Measurements from ENCODE around the gene ZNF750.
"Not testable (repeated sequence)": the region's sequence is repeated elsewhere in the genome, so short reads cannot be mapped to it uniquely, and the experiment has no call there.

The ZNF750 gene

DNA sequence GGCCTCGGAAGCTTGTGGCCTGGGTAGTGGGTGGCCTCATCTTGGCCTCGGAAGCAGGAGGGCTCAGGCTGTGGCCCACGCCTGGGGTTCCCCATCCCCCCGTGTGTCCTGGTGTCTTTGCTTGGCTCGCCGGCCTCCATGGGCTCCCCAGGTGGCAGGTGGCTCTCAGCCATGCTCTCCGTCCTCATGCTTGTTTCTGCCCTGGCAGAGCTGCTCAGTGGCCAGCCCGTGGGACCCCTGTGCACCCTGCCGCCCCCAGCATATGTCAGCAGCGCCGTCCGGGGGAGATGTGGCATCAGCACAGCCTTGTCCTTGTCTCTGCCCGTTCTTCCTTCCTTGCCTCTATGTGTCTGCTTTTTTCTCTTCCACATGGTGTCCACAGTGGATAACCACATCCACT, 49.4 kb downstream of the ZNF750 start:
- no peak for DNase-seq

DNA sequence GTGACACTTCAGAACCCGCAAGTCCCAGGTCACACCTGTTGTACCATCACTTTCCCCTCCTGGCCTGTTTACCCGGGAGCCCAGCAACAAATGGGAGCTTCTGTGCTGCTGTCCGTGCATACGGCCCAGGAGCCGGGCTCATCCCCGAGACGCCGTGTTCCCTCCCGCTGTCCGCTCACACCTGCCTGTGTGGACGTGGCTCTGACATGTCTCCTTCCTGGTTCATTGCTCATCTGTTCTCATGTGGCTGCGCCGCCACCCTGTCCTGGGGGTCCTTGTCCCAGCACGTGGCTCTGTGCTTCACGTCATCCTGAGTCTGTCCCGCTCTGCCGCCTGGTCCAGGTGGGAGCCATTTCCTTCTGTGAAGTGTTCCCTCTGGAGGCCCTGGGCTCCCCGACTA, 50.0 kb downstream of the ZNF750 start:
- DNase-seq = no peak

DNA sequence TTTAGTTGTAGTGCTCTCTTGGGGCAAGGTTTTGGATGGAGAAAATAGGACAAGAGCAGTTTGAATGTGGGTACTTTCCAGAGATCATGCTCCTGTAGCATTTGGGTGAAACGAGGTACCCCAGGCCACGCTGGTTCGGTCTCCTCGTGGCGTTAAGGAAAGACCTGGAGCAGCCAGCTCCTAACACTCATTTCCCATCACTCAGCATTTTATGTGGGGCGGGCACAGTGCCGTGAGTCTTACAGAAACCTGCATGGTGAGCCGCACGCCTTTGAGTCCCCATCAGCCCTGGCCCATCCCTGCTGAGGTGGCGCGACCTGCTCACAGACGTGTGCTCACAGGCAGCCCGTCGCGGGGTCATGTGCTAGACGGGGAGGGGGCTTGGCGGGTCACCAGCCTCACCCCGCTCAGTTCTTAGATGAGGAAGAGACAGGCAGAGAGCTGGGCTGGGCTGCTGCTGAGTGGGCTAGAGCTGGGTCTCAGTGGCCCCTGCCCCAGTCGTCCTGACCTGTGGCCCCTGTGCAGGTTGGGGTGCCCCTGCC, 50.7 kb downstream of the ZNF750 start:
- DNase-seq = no peak

DNA sequence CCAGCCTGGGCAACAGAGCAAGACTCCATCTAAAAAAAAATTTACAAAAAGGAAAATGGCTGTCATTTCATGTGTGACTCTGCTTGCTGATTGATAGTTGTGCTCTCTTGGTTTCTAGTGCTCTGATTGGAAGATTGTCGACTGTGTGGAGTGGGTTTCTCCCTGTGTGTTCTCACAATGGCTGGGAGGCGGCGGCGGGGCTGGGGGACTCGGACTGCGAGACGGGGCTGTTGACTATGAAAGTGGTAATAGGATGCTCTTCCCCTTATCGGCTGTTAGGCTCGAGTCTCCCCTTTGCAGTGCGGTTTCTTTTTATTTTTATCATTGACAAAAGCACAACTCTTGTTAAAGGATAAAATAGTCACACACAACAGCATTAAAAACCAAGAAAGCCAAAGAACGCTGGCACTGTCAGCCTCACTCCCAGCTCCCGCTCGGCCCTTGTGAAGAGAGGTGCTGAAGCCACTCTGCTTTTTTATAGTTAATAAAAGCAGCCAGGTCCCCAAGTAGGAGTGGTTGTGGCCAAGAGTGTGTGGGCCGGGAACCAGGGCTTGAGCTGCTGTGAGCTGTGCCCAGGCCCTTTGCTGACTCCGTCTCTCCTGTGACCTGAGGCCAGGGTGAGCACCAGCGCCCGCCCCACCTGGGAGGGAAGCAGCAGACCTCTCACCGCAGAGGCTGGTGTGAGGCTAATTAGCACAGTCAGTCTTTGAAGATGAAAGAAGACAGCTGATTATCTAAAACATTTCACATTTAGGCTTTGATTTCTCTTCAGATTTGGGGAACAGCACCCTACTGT, 51.4 kb downstream of the ZNF750 start:
- DNase-seq = no peak

DNA sequence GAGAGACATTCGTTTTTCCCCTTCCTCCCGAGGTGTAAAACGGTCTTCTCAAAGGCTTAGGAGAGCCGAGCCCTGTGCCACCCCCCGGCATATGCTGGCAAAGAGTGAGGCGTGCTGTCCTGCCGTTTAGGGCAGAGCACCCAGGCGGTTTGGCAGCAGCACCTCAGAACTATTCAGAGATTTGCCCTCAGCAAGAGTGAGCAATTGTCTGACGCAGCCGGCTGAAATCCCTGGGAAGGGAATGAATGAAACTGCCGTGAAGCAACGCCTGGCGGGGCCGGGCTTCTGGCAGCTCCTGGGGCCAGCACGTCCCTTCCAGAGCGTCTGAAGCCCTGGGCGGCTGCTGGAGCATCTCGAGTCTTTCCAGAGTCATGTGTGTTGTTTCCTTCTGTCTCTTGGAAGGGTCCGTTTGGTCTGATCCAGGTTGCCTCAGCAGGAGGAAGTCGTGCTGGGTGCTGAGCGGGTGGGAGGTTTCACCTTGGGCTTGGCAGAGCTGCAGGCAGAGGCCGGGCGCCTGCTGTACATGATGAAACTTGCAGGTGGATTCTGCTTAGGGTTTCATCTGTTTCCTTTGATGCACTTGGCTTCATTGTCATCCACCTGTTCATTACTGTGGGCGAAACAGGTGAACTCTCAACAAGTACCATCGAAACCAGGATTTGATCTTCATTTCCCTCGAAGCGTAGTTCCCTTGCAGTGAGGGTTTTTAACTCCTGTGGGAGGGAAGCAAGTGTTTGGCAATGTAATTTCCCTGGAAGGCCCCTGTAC, 52.6 kb downstream of the ZNF750 start:
- no peak for DNase-seq

DNA sequence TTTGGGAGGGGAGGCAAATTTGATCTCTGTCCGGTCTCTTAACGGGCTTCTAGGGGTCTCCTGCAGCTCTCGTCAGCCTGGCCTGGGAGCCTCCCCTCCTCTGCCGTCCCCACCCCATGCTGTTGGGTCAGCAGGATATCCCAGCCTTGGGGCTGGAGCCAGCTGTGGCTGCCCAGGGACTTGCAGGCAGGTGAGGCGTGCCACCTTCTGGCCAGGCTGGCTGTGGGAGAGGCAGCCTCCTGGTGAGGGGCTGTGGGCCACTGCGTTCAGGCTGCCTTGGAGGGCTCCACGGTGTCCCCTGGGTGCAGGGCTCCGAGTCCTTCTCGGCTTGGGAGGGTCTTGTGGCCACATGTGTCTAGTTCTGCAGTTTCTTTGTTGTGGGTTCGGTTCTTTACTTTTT, 53.4 kb downstream of the ZNF750 start:
- DNase-seq = no peak

DNA sequence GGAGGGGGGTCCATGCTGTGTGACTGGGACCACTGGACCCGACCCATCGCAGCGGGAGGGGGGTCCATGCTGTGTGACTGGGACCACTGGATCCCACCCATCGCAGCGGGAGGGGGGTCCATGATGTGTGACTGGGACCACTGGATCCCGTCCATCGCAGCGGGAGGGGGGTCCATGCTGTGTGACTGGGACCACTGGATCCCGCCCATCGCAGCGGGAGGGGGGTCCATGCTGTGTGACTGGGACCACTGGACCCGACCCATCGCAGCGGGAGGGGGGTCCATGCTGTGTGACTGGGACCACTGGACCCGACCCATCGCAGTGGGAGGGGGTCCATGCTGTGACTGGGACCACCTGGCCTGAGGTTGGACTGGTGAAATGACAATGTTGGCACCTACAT, 54.2 kb downstream of the ZNF750 start:
- not testable (repeated sequence) for DNase-seq

DNA sequence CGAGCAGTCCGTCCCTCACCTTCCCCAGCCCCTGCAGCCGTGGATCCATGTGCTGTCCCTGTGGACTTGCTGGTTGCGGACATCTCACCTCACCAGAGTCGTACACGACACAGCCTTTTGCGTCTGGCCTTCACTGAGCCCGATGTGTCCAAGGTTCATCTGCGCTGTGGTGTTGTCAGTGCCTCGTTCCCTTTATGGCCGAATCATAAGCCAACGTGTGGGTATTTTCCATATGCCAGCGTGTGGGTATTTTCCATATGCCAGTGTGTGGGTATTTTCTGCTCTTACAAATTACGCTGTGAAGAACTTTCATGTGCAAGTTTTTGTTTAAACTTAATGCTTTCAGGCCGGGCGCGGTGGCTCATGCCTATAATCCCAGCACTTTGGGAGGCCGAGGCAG, 56.3 kb downstream of the ZNF750 start:
- DNase-seq = no peak

DNA sequence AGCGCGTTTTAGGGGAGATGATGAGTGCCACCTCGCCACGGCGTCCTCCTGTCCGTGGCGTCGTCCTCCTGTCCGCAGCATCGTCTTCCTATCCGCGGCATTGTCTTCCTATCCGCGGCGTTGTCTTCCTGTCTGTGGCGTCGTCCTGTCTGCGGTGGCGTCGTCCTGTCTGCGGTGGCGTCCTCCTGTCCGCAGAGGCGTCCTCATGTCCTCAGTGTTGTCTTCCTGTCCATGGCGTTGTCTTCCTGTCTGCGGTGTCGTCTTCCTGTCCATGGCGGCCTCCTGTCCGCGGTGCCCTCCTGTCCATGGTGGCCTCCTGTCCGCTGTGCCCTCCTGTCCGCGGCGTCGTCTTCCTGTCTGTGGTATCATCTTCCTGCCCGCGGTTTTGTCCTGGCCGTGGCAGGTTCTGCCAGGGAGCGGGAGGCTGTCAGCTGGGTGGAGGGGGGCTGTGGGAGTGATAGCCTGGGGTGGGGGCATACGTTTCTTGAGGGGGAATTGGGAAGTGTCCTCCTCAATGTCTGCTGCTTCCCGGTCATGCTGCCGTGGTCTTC, 57.1 kb downstream of the ZNF750 start:
- DNase-seq = no peak

DNA sequence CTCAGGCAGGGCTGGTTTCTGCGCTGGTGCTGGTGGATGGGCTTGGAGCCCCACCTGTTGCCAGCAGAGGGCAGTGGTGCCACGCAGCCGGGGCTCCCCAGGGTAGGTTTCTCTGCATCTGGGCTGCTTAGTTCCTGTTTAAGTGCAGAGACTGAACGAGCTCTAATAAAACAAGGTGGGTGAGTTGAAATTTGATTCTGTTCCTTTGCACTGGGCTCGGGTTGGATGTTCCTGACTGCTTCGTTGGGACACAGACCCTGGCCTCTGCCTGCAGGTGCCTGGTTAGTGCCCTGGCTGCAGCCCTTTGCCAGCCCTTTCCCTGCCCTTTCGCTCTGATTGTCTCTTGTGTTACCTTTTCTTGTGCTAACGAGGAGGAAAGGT, 57.9 kb downstream of the ZNF750 start:
- DNase-seq = peak; percentile 89

DNA sequence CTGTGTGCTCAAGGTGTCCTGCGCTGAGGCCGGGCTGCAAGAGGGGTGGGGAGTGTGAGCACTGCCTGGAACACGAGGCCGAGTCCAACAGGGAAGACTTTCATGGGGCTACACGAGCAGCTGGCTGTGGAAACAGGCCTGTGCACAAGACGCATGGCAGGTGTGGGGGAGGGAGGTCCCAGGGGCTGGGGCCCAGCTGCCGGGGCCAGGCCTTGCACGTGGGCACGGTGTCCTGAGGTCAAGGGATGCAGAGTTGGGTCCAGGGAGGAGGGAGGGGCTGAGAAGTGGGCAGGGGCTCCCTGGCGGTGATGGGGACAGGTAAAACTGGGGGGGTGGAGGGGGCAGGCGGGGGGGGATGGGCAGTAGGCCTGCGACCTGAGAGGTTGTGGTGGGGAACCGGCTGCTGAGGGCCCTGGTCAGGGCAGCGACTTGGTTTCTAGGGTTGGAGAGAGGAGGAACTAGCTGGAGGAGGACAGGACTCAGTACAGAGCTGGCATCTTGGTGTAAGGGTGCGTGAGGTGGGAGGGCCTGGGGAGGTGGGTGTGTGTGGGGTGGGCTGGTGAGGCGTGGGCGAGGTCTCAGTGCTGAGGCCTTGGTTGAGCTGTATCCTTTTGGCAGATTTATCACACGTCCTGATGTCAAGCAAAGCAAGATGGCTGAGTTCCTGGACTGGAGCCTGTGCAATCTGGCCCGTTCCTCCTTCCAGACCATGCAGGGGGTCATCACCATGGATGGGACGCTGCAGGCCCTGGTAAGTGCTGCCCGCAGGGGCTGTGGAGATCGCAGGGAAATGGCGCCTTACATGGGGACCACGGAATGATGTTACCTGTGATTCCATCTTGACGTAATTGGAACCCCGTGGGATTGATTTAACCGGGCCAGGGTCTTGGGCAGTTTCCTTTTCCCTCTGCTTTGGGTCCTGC, 58.6 kb downstream of the ZNF750 start:
- DNase-seq = no peak

DNA sequence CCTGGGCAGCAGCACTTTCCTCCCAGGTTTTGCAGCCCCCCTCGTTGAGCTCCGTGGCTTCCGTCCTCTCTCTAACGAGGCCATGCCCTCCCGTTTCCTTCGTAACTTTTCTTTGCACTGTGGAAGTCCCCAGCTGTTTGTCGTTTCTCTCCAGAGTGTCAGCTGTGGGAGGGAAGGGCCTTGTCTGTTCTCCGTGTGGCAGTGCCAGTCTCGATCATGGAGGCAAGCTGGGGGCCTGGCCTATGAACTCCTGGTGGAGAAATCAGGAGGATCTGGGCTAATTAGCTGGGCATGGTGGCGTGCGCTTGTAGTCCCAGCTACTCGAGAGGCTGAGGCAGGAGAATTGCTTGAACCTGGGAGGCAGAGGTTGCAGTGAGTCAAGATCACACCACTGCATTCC, 59.6 kb downstream of the ZNF750 start:
- no peak for DNase-seq

DNA sequence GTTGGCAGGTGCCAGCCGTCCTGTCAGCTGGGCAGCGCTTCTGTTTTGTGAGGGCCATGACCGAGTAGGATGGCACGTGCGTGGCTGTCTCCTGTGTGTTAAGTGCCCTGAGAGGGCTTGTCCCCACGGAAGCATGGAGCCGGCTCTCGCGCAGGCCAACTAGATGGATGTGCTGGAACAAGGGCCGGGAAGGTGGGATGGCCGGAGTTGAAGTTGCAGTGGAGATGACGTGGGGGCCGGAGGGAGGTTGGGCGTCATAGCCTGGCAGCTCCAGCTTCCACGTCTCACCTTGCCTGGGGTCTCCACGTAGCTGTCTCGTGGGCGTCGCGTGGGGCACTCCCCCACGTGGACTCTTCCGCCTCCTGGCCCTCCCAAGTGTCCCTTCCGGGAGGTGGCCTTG, 60.3 kb downstream of the ZNF750 start:
- DNase-seq = no peak

Data from CD4-positive, alpha-beta T cell treated with Interleukin-17A for 4 hours (primary cell).